HG03521 (cell line): ENCODE data around the gene DUSP1.

ENCODE experiments used
- ATAC-seq: cut with Tn5 transposase; IDR thresholded peaks from one replicate; pipeline ENCODE4 v1.9.1; 2021; ENCODE audit warnings: mild to moderate bottlenecking, moderate library complexity; ENCODE audit not compliant: unreplicated experiment

The DUSP1 gene

GRCh38 chr5:172727551-172727950 lies 43.4 kb downstream of the DUSP1 start:
- ATAC-seq, result no peak

GRCh38 chr5:172726966-172727365 lies 44.0 kb downstream of the DUSP1 start:
- no peak for ATAC-seq

GRCh38 chr5:172725785-172726184 lies 45.2 kb downstream of the DUSP1 start:
- ATAC-seq, result no peak

- ATAC-seq, result no peak
Measured at GRCh38 chr5:172725273-172725672, 45.7 kb downstream of the DUSP1 start.

- ATAC-seq, result no peak
Measured at GRCh38 chr5:172724242-172725183, 46.5 kb downstream of the DUSP1 start.

- ATAC-seq, result no peak
Measured at GRCh38 chr5:172723508-172723907, 47.5 kb downstream of the DUSP1 start.

GRCh38 chr5:172722327-172722815 lies 48.6 kb downstream of the DUSP1 start:
- no peak for ATAC-seq

- no peak for ATAC-seq
Measured at GRCh38 chr5:172721455-172722326, 49.3 kb downstream of the DUSP1 start.

GRCh38 chr5:172720655-172721054 lies 50.3 kb downstream of the DUSP1 start:
- no peak for ATAC-seq

- no peak for ATAC-seq
Measured at GRCh38 chr5:172719211-172719610, 51.8 kb downstream of the DUSP1 start.

GRCh38 chr5:172718527-172719114 lies 52.4 kb downstream of the DUSP1 start:
- ATAC-seq, result no peak
